GM12872 (cell line): ENCODE data around the gene TRAF2.

ENCODE experiments used
- TF ChIP-seq, protein P1 (sequence below): IDR thresholded peaks from 3 replicates; pipeline ENCODE4 v1.5.1; 2011; ENCODE audit warnings: low read depth, mild to moderate bottlenecking, low read length, moderate library complexity; ENCODE audit not compliant: insufficient read depth

TRAF2 gene

GRCh38 chr9:136935651-136936050 lies 49.3 kb downstream of the TRAF2 start:
- TF ChIP-seq, protein P1, sequence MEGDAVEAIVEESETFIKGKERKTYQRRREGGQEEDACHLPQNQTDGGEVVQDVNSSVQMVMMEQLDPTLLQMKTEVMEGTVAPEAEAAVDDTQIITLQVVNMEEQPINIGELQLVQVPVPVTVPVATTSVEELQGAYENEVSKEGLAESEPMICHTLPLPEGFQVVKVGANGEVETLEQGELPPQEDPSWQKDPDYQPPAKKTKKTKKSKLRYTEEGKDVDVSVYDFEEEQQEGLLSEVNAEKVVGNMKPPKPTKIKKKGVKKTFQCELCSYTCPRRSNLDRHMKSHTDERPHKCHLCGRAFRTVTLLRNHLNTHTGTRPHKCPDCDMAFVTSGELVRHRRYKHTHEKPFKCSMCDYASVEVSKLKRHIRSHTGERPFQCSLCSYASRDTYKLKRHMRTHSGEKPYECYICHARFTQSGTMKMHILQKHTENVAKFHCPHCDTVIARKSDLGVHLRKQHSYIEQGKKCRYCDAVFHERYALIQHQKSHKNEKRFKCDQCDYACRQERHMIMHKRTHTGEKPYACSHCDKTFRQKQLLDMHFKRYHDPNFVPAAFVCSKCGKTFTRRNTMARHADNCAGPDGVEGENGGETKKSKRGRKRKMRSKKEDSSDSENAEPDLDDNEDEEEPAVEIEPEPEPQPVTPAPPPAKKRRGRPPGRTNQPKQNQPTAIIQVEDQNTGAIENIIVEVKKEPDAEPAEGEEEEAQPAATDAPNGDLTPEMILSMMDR = no peak

DNA sequence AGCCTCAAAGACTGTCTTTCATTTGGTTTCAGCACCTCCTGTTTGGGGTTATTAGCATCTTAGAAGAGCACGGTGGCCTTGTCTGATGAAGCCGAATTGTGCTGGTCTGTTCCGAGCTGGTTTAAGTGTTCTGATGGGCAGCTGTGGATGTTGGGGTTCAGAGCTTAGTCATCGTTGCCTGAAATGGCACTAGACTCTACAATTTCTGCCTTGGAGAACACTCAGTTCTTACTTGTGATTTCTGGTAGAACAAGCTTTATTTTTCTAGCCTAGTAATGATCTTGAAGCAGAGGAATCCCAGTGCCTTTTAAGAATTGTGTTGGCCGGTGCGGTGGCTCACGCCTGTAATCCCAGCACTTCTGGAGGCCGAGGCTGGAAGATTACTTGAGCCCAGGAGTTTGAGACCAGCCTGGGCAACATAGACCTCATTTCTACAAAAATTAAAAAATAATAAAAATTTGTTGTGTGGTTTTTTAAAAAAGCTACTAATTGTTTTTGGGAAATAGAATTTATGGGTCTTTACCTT lies 50.4 kb downstream of the TRAF2 start:
- TF ChIP-seq, protein P1 = no peak

GRCh38 chr9:136937186-136938001 lies 51.1 kb downstream of the TRAF2 start:
- TF ChIP-seq, protein P1 = no peak

DNA sequence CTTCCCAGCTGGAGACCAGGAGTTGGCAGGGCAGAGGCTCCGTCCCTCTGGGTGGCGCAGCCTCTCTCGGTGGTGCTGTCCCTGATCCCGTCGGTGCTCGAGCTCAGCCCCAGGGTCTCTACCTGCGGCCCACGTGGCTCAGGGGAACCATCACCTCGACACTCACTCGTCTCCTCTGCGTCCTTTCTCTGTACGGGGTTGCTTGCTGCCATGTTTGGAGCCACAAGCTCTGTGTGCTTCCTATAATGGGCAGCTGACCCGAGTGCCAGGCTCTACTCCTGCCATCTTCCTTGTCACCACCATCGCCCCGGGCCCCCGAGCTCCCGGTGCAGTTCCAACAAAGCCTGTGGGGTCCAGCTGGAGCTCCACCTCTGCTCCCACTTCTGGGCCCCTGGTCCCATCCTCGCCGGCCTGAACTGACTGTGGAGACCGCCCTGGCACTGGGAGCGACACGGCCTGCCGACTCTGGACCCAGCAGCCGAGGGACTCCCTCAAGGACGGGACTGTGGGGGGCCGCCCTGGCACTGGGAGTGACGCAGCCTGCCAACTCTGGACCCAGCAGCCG lies 53.2 kb downstream of the TRAF2 start:
- TF ChIP-seq, protein P1 = no peak

GRCh38 chr9:136939996-136940525 lies 53.7 kb downstream of the TRAF2 start:
- TF ChIP-seq, protein P1 = no peak

GRCh38 chr9:136940526-136941230 lies 54.4 kb downstream of the TRAF2 start:
- TF ChIP-seq, protein P1 = no peak
